GM12878 (cell line): Measurements from ENCODE around the gene CLIP1.

Source experiments
- CBX3 ChIP-seq: fragments of 200-600 bp; sonication (generic); IDR thresholded peaks from 2 replicates; pipeline ENCODE4 v1.6.1; 2016; ENCODE audit warnings: low read depth, borderline replicate concordance
- EP300 ChIP-seq, 2 experiments: fragments of 150-350 bp in 1 of 2; IDR thresholded peaks; 2 replicates each; pipeline ENCODE4 v1.6.1; 2011 to 2012; ENCODE audit warnings: low read depth in 2 of 2, low read length in 2 of 2, borderline replicate concordance in 1 of 2, improper control_type of control experiment in 1 of 2, inconsistent platforms in 1 of 2; ENCODE audit not compliant: control insufficient read depth in 1 of 2
- EZH2 ChIP-seq: IDR thresholded peaks from 2 replicates; pipeline ENCODE4 v1.6.1; 2012; ENCODE audit warnings: low read depth, mild to moderate bottlenecking, control low read depth, inconsistent platforms, low read length, borderline replicate concordance; ENCODE audit not compliant: control insufficient read depth
- GATAD2B ChIP-seq: fragments of 450-650 bp; conservative IDR thresholded peaks from 2 replicates; pipeline ENCODE4 v1.6.1; 2017; ENCODE audit warnings: low read depth, mild to moderate bottlenecking, moderate library complexity
- POLR2AphosphoS5 ChIP-seq: IDR thresholded peaks from 2 replicates; pipeline ENCODE4 v1.6.1; 2011; ENCODE audit warnings: mild to moderate bottlenecking, low read length, inconsistent platforms
- SPI1 ChIP-seq: IDR thresholded peaks from 2 replicates; pipeline ENCODE4 v1.6.1; 2011; ENCODE audit warnings: low read depth, mild to moderate bottlenecking, low read length, moderate library complexity, borderline replicate concordance; ENCODE audit not compliant: insufficient read depth
- YY1 ChIP-seq: IDR thresholded peaks from 2 replicates; pipeline ENCODE4 v1.6.1; 2011; ENCODE audit warnings: low read depth, mild to moderate bottlenecking, low read length
- TF ChIP-seq, protein P1 (sequence below), 3 experiments: IDR thresholded peaks in 2 of 3; conservative IDR thresholded peaks in 1 of 3; 2 replicates each; pipeline ENCODE4 v1.5.1; 2011; ENCODE audit warnings: low read depth in 3 of 3, low read length in 3 of 3, mild to moderate bottlenecking in 3 of 3, control low read depth in 2 of 3, moderate library complexity in 2 of 3, inconsistent platforms in 1 of 3, mixed read lengths in 1 of 3; ENCODE audit not compliant: control insufficient read depth in 2 of 3, insufficient read depth in 1 of 3; ENCODE audit errors: extremely low read depth in 1 of 3

DNA sequence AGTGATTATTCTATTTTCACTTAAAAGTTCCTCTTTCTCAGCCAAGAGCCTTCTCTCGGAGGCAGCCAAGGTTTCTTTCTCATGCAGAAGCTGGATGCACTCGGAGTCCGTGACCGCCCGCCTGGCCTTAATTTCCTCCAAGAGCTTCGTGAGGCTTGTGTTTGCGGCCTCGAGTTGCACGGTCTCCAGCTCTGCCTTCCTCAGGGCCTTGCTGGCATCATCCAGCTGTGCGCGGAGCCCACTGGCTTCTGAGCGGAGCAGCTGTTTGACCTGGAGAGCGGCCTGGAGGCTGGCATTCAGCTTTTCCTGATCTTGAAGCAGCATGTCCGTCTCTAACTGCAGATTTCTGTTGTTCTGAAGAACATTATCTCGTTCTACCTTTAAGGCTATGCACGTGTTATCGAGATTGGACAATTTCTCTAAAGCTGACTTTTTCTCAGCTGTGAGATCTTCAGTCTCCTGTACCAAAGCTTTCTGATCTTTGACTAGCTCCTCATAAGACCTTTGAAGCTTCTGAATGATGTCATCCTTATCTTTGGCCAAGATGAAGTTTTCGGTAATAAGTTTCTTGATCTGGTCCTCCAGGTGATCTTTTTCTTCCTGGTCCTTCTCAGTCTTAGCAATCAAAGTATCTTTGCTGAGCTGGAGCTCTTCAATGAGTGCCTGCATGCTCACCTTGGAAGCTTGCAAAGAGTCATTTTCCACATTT lies 99.0 kb downstream of the CLIP1 start:
- TF ChIP-seq YY1 (no peak), SPI1 (no peak), EZH2 (no peak), POLR2AphosphoS5 (no peak), GATAD2B (no peak), CBX3 (no peak), EP300 (IDR thresholded peaks at IDR 0.05; ENCODE audit: borderline replicate concordance in 1 of 2, control insufficient read depth in 1 of 2, low read depth in 2 of 2, low read length in 2 of 2) (no peak)
- TF ChIP-seq, protein P1, sequence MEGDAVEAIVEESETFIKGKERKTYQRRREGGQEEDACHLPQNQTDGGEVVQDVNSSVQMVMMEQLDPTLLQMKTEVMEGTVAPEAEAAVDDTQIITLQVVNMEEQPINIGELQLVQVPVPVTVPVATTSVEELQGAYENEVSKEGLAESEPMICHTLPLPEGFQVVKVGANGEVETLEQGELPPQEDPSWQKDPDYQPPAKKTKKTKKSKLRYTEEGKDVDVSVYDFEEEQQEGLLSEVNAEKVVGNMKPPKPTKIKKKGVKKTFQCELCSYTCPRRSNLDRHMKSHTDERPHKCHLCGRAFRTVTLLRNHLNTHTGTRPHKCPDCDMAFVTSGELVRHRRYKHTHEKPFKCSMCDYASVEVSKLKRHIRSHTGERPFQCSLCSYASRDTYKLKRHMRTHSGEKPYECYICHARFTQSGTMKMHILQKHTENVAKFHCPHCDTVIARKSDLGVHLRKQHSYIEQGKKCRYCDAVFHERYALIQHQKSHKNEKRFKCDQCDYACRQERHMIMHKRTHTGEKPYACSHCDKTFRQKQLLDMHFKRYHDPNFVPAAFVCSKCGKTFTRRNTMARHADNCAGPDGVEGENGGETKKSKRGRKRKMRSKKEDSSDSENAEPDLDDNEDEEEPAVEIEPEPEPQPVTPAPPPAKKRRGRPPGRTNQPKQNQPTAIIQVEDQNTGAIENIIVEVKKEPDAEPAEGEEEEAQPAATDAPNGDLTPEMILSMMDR (IDR thresholded peaks at IDR 0.05 in 2 of 3, conservative IDR thresholded peaks at IDR 0.05 in 1 of 3; ENCODE audit: control insufficient read depth in 2 of 3, extremely low read depth in 1 of 3, insufficient read depth in 1 of 3, low read depth in 3 of 3, low read length in 3 of 3) = no peak
